Measurements from ENCODE around the gene CCDC138.

The CCDC138 gene

DNA sequence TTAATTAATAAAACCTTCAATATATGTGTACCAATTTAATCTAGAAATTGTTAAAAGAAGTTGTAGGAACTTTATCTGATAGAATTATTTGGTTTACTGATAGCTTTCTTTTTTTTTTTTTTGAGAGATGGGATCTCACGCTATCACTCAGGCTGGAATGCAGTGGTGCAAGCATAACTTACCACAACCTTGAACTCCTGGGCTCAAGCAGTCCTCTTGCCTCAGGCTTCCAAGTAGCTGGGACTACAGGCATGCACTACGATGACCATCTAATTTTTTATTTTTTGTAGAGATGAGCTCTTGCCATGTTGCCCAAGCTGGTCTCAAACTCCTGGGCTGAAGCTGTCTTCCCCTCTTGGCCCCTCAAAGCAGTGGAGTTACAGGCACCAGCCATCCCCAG lies 66.8 kb downstream of the CCDC138 start:
- no peak overlapping the region for H3K27ac ChIP-seq
- TF ChIP-seq, protein P1, sequence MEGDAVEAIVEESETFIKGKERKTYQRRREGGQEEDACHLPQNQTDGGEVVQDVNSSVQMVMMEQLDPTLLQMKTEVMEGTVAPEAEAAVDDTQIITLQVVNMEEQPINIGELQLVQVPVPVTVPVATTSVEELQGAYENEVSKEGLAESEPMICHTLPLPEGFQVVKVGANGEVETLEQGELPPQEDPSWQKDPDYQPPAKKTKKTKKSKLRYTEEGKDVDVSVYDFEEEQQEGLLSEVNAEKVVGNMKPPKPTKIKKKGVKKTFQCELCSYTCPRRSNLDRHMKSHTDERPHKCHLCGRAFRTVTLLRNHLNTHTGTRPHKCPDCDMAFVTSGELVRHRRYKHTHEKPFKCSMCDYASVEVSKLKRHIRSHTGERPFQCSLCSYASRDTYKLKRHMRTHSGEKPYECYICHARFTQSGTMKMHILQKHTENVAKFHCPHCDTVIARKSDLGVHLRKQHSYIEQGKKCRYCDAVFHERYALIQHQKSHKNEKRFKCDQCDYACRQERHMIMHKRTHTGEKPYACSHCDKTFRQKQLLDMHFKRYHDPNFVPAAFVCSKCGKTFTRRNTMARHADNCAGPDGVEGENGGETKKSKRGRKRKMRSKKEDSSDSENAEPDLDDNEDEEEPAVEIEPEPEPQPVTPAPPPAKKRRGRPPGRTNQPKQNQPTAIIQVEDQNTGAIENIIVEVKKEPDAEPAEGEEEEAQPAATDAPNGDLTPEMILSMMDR (conservative IDR thresholded peaks at IDR 0.05), result no peak

DNA sequence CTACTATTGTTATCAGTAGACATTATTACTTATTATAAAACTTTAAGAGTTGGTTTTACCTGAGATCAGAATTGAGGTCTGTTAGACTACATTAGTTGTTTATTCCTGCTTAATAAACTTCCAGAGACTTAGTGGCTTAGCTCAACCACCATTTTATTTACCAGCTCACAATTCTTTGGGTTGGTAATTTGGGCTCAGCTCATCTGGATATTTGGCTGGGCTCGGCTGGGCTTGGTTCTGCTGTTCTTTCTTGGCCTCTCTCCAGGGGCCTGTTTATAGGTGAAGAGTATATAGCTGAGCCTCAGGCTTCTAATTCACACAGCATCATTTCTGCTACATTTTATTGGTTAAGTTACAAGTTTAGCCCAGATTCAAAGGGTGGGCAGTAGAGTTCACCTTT lies 67.9 kb downstream of the CCDC138 start:
- no peak overlapping the region for H3K27ac ChIP-seq
- TF ChIP-seq, protein P1 (conservative IDR thresholded peaks at IDR 0.05), result no peak

DNA sequence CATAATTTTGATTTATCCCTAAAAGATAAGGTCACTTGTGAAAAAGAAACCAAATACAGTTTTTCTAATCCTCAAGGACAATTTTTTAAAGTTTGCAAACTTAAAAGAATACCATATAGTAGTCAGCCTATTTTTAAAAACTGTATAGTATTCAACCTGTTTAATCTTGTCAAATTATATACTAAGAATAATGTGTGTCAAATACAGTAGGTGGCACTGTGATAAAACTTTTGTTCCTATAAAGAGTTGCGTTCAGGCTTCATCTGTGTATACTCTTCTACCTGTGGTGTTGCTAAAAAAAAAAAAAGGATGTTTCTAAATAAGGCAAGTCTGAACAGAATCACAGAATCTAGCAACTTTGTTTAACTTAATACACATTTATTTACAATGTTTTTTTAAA lies 68.6 kb downstream of the CCDC138 start:
- TF ChIP-seq, protein P1 (conservative IDR thresholded peaks at IDR 0.05), result peak; percentile 62
- H3K27ac ChIP-seq, result no peak overlapping the region

DNA sequence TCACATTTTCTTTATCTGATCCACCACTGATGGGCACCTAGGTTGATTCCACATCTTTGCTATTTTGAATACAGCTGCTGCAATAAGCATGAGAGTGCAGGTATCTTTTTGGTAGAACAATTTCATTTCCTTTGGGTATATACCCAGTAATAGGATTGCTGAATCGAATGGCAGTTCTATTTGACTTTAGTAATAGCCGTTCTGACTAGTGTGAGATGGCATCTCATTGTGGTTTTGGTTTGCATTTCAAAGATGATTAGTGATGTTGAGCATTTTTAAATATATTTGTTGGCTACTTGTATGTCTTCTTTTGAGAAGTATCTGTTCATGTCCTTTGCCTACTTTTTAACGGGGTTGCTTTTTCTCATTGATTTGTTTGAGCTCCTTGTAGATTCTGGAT lies 72.3 kb downstream of the CCDC138 start:
- no peak overlapping the region for H3K27ac ChIP-seq
- TF ChIP-seq, protein P1 (conservative IDR thresholded peaks at IDR 0.05), result no peak

DNA sequence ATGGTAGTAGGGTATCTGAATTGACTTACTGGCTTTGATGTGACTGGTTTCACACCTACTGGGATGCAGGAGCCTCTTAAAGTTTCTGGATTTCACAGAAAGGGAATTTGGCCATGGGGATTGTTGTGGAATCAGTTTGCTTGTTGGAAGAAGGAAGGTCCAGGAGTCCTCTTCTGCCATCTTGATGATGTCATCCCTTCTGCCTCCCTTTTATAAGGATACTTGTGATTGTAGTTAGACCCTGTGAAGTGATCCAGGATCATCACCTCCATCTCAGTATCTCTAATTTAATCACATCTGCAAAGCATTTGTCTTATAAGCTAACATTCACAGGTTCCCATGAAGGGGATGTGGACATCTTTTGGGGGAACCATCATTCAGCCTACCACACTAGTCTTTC lies 79.5 kb downstream of the CCDC138 start:
- TF ChIP-seq, protein P1 (conservative IDR thresholded peaks at IDR 0.05), result no peak
- no peak overlapping the region for H3K27ac ChIP-seq

DNA sequence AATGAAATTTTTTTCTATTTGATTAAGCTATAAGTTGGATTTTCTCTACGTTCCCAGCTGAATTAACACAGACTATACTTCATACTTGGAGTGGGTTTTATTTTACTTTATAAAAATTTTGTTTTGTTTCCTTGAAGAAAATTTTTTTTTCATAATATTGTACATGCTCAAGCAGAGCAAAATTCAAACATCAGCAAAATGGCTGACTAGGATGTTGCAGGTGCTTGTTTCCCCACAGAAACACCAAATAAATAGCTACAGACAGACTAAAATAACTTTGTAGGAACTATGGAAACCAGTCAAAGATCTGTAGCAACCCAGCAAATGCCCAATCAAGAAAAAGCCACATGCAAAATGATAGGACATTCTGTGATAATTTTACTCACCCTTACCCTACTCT lies 82.3 kb downstream of the CCDC138 start:
- no peak overlapping the region for H3K27ac ChIP-seq
- TF ChIP-seq, protein P1 (conservative IDR thresholded peaks at IDR 0.05), result no peak

DNA sequence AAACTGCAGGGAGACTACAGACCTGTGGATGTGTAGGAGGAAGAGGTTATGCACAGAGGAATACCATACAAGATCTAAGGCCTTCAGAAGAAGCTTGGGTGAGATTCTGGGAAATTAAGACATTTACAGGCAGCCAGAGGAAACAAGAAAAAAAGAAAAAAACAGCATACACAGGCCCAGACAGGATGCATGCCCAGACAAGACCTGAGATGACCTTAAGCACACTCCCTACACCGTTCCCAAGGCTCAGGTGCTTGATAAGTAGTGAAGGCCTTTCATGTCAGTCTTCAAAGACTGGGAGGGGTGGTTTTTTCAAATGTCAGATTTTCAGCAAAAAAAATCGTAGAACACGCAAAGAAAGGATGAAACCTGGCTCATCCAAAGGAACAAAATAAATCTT lies 83.0 kb downstream of the CCDC138 start:
- TF ChIP-seq, protein P1 (conservative IDR thresholded peaks at IDR 0.05), result no peak
- no peak overlapping the region for H3K27ac ChIP-seq
